ENCODE data around the gene CES3.

- no peak for TF ChIP-seq ARNT (IDR thresholded peaks at IDR 0.05)
- no peak for TF ChIP-seq SUZ12 (IDR thresholded peaks at IDR 0.05)
- TF ChIP-seq HDGF (IDR thresholded peaks at IDR 0.05; ENCODE audit: borderline replicate concordance), result no peak
- TF ChIP-seq SP1 (IDR thresholded peaks at IDR 0.05), result no peak
Measured at GRCh38 chr16:67017810-67018488, 56.9 kb downstream of the CES3 start.
